ENCODE results near the gene ERCC3.
"Not testable (repeated sequence)": the region's sequence is repeated elsewhere in the genome, so short reads cannot be mapped to it uniquely, and the experiment has no call there.

The ERCC3 gene

GRCh38 chr2:127231130-127231865, 62.6 kb downstream of the ERCC3 start:
- TF ChIP-seq, protein P1, sequence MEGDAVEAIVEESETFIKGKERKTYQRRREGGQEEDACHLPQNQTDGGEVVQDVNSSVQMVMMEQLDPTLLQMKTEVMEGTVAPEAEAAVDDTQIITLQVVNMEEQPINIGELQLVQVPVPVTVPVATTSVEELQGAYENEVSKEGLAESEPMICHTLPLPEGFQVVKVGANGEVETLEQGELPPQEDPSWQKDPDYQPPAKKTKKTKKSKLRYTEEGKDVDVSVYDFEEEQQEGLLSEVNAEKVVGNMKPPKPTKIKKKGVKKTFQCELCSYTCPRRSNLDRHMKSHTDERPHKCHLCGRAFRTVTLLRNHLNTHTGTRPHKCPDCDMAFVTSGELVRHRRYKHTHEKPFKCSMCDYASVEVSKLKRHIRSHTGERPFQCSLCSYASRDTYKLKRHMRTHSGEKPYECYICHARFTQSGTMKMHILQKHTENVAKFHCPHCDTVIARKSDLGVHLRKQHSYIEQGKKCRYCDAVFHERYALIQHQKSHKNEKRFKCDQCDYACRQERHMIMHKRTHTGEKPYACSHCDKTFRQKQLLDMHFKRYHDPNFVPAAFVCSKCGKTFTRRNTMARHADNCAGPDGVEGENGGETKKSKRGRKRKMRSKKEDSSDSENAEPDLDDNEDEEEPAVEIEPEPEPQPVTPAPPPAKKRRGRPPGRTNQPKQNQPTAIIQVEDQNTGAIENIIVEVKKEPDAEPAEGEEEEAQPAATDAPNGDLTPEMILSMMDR (conservative IDR thresholded peaks at IDR 0.05; ENCODE audit: control insufficient read depth, insufficient read depth, low read depth, low read length), result no peak
- DNase-seq (ENCODE audit: low read depth), result peak; percentile 58
- H3K4me3 ChIP-seq (ENCODE audit: control insufficient read depth, low read depth, low read length), result no peak overlapping the region

GRCh38 chr2:127229555-127229954, 64.4 kb downstream of the ERCC3 start:
- DNase-seq (ENCODE audit: low read depth), result no peak
- TF ChIP-seq, protein P1 (conservative IDR thresholded peaks at IDR 0.05; ENCODE audit: control insufficient read depth, insufficient read depth, low read depth, low read length), result no peak
- no peak overlapping the region for H3K4me3 ChIP-seq (ENCODE audit: control insufficient read depth, low read depth, low read length)

GRCh38 chr2:127228102-127228501, 65.8 kb downstream of the ERCC3 start:
- H3K4me3 ChIP-seq (ENCODE audit: control insufficient read depth, low read depth, low read length), result no peak overlapping the region
- DNase-seq (ENCODE audit: low read depth), result peak; percentile 45
- TF ChIP-seq, protein P1 (conservative IDR thresholded peaks at IDR 0.05; ENCODE audit: control insufficient read depth, insufficient read depth, low read depth, low read length), result no peak

DNA sequence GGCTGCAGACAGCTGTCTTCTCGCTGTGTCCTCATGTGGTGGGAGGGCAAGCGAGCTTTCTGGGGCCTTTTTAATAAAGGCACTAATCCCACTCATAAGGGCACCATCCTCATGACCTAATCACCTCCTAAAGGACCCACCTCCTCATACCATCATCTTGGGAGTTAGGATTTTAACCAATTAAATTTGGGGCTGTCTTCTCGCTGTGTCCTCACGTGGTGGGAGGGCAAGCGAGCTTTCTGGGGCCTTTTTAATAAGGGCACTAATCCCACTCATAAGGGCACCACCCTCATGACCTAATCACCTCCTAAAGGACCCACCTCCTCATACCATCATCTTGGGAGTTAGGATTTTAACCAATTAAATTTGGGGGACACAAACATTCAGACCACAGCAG, 66.7 kb downstream of the ERCC3 start:
- H3K4me3 ChIP-seq (ENCODE audit: control insufficient read depth, low read depth, low read length); DNase-seq (ENCODE audit: low read depth): not testable (repeated sequence)

- H3K4me3 ChIP-seq (ENCODE audit: control insufficient read depth, low read depth, low read length), result no peak overlapping the region
- TF ChIP-seq, protein P1 (conservative IDR thresholded peaks at IDR 0.05; ENCODE audit: control insufficient read depth, insufficient read depth, low read depth, low read length), result no peak
- DNase-seq (ENCODE audit: low read depth), result peak; percentile 86
Measured at GRCh38 chr2:127226520-127227263, 67.3 kb downstream of the ERCC3 start.

DNA sequence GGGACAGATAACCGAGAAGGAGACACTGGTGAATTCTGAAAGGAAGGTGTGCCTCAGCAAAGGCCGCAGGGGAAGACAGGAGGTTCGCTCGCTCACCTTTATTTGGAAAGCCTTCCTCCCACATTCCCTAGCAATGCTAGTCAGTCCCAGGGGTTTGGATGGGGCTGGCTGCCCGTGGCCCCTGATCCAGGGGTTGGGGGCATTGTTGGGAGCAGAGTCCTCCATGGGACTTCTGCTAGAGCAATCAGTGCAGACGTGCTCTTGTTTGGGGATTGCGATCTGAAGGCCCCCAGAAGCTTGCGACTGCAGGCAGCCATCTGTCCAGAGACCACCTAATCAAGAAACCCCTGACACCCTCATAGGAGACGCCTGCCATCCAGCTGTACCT, 67.8 kb downstream of the ERCC3 start:
- TF ChIP-seq, protein P1 (conservative IDR thresholded peaks at IDR 0.05; ENCODE audit: control insufficient read depth, insufficient read depth, low read depth, low read length), result no peak
- no peak for DNase-seq (ENCODE audit: low read depth)
- H3K4me3 ChIP-seq (ENCODE audit: control insufficient read depth, low read depth, low read length), result no peak overlapping the region

GRCh38 chr2:127225186-127225960, 68.6 kb downstream of the ERCC3 start:
- peak; percentile 62 for DNase-seq (ENCODE audit: low read depth)
- TF ChIP-seq, protein P1 (conservative IDR thresholded peaks at IDR 0.05; ENCODE audit: control insufficient read depth, insufficient read depth, low read depth, low read length), result no peak
- no peak overlapping the region for H3K4me3 ChIP-seq (ENCODE audit: control insufficient read depth, low read depth, low read length)

- DNase-seq (ENCODE audit: low read depth); H3K4me3 ChIP-seq (ENCODE audit: control insufficient read depth, low read depth, low read length): not testable (repeated sequence)
Measured at GRCh38 chr2:127224135-127224534, 69.8 kb downstream of the ERCC3 start.

Measured in fibroblast of mammary gland (primary cell).